Naive thymus-derived CD4-positive, alpha-beta T cell (primary cell): ENCODE results near the gene MUSTN1. TPM values are rescaled to one million over a fixed set of nuclear protein-coding genes. Genes with fewer than 3 reads are reported as not detected.

Experiments used
- ATAC-seq: fragments of 150-1000 bp; cut with Tn5 transposase; 2 replicates; pipeline ENCODE4 v1.10.0; 2021; ENCODE audit warnings: mild to moderate bottlenecking, moderate library complexity
- CTCF ChIA-PET: fragments of 350-600 bp; sonication (Branson Sonifier 250); formaldehyde crosslinking; loops from one replicate; lab custom pipeline; 2021; ENCODE audit warnings: antibody characterized with exemption; lab: Charles Lee
- POLR2A ChIA-PET: fragments of 350-600 bp; sonication (Branson Sonifier 250); formaldehyde crosslinking; loops from one replicate; lab custom pipeline; 2021; ENCODE audit warnings: antibody characterized with exemption, inconsistent platforms; lab: Charles Lee
- DNase-seq, 9 donors: peaks; one replicate each; pipeline versions ENCODE4 v3.0.0 to v3.0.0-alpha.2; 2020 to 2022; ENCODE audit warnings: mixed read lengths in 1 of 9
- H3K27ac ChIP-seq: one replicate; pipeline ENCODE4 v1.7.0; 2013; ENCODE audit warnings: mild to moderate bottlenecking, low read depth, low read length, moderate library complexity
- H3K27me3 ChIP-seq, 2 donors: one replicate each; pipeline ENCODE4 v1.7.0; 2013; ENCODE audit warnings: low read length in 2 of 2, mild to moderate bottlenecking in 2 of 2, moderate library complexity in 2 of 2; ENCODE audit not compliant: control insufficient read depth in 2 of 2, insufficient read depth in 2 of 2
- H3K36me3 ChIP-seq, 3 experiments: 1 replicate in 2 of 3; 2 replicates in 1 of 3; pipeline ENCODE4 v1.7.0; 2013; ENCODE audit warnings: low read length in 3 of 3, mild to moderate bottlenecking in 3 of 3, moderate library complexity in 1 of 3; ENCODE audit not compliant: insufficient read depth in 3 of 3, control insufficient read depth in 2 of 3
- H3K4me1 ChIP-seq, 2 donors: one replicate each; pipeline ENCODE4 v1.7.0; 2013; ENCODE audit warnings: low read length in 2 of 2, mild to moderate bottlenecking in 2 of 2, moderate library complexity in 1 of 2; ENCODE audit not compliant: control insufficient read depth in 2 of 2, insufficient read depth in 2 of 2
- H3K4me3 ChIP-seq: 2 replicates; pipeline ENCODE4 v1.7.0; 2013; ENCODE audit warnings: mild to moderate bottlenecking, low read length
- H3K9me3 ChIP-seq, 3 experiments: 1 replicate in 2 of 3; 2 replicates in 1 of 3; pipeline ENCODE4 v1.7.0; 2013; ENCODE audit warnings: low read length in 3 of 3; ENCODE audit not compliant: control insufficient read depth in 2 of 3
- H3K27ac Mint-ChIP-seq, 9 donors: one replicate each; pipeline ENCODE4 v1.8.0; 2020 to 2022; ENCODE audit warnings: mixed read lengths in 9 of 9, mild to moderate bottlenecking in 8 of 9, moderate library complexity in 5 of 9, inconsistent platforms in 2 of 9
- H3K27me3 Mint-ChIP-seq, 5 donors: one replicate each; pipeline ENCODE4 v1.8.0; 2021 to 2022; ENCODE audit warnings: mixed read lengths in 5 of 5, mild to moderate bottlenecking in 1 of 5
- H3K36me3 Mint-ChIP-seq, 5 donors: one replicate each; pipeline ENCODE4 v1.8.0; 2020 to 2022; ENCODE audit warnings: mixed read lengths in 5 of 5, mild to moderate bottlenecking in 3 of 5, inconsistent platforms in 1 of 5
- H3K4me1 Mint-ChIP-seq, 7 donors: one replicate each; pipeline ENCODE4 v1.8.0; 2020 to 2022; ENCODE audit warnings: mixed read lengths in 7 of 7, mild to moderate bottlenecking in 3 of 7, inconsistent platforms in 1 of 7
- H3K4me3 Mint-ChIP-seq, 10 donors: one replicate each; pipeline ENCODE4 v1.8.0; 2020 to 2022; ENCODE audit warnings: mild to moderate bottlenecking in 10 of 10, mixed read lengths in 10 of 10, moderate library complexity in 6 of 10, inconsistent platforms in 2 of 10
- H3K9me3 Mint-ChIP-seq, 11 donors: one replicate each; pipeline ENCODE4 v1.8.0; 2020 to 2022; ENCODE audit warnings: mixed read lengths in 11 of 11, mild to moderate bottlenecking in 4 of 11, inconsistent platforms in 1 of 11, moderate library complexity in 1 of 11
- intact Hi-C, 2 donors: fragments of 100-400 bp; cut with micrococcal nuclease; formaldehyde crosslinking; loops; one replicate each; pipeline ENCODE4 v1.15.1; 2023
- polyA plus RNA-seq, 2 donors: library from polyadenylated mRNA; unstranded; fragments of 300-500 nt; fragmentation: Illumina TruSeq; gene quantifications; one replicate each; pipeline ENCODE4 v1.2.3, GENCODE V29; 2021
- total RNA-seq, 6 experiments: library from RNA in 5 of 6; stranded (reverse) in 5 of 6; gene quantifications; 1 replicate in 5 of 6; 2 replicates in 1 of 6; pipeline ENCODE4 v1.2.3 and lab custom pipeline; 2021 to 2026

Gene MUSTN1
- total and polyA plus RNA-seq, 7 experiments from 2014 or later, result 0.76 to 10.0 (median 2.6) TPM; not detected in 2

GRCh38 chr3:52817221-52817620 is 17.6 kb downstream of the MUSTN1 start:
- Histone ChIP-seq H3K4me1 (no peaks in the 10 kb centered on the region), H3K36me3 (no peaks in the 10 kb centered on the region), H3K4me3 (no peak overlapping the region), H3K9me3 (no peaks in the 10 kb centered on the region), H3K27ac (no peak overlapping the region), H3K27me3 (no peaks in the 10 kb centered on the region)
- DNase-seq (no peak), ATAC-seq (no peak)
- no peak overlapping the region for H3K4me3 Mint-ChIP-seq
- H3K27ac Mint-ChIP-seq, result peak overlapping the region in 1 of 9 donors; percentile 25
- peaks cover 0 to 3% (median 0%) of the 10 kb centered on the region in 5 donors for H3K36me3 Mint-ChIP-seq
- ChIA-PET POLR2A (no interaction called here), CTCF (no interaction called here)
- intact Hi-C loops, result no loop called here
- H3K4me1 Mint-ChIP-seq, result peaks cover 0 to 2% (median 0%) of the 10 kb centered on the region in 7 donors
- no peaks in the 10 kb centered on the region for H3K27me3 Mint-ChIP-seq
- H3K9me3 Mint-ChIP-seq, result no peaks in the 10 kb centered on the region

- peak overlapping the region in 2 of 9 donors; percentile 56 for H3K27ac Mint-ChIP-seq
- no peak for DNase-seq
- no peaks in the 10 kb centered on the region for H3K36me3 ChIP-seq
- CTCF ChIA-PET, result no interaction called here
- intact Hi-C loops, result no loop called here
- no peak overlapping the region for H3K27ac ChIP-seq
- H3K4me3 ChIP-seq, result no peak overlapping the region
- ATAC-seq, result no peak
- H3K4me3 Mint-ChIP-seq, result no peak overlapping the region
- H3K4me1 ChIP-seq, result no peaks in the 10 kb centered on the region
- peaks cover 0 to 2% (median 0%) of the 10 kb centered on the region in 7 donors for H3K4me1 Mint-ChIP-seq
- H3K27me3 Mint-ChIP-seq, result no peaks in the 10 kb centered on the region
- no peaks in the 10 kb centered on the region for H3K27me3 ChIP-seq
- POLR2A ChIA-PET, result no interaction called here
- H3K9me3 Mint-ChIP-seq, result no peaks in the 10 kb centered on the region
- no peaks in the 10 kb centered on the region for H3K9me3 ChIP-seq
- peaks cover 0 to 3% (median 0%) of the 10 kb centered on the region in 5 donors for H3K36me3 Mint-ChIP-seq
These were observed 18.2 kb downstream of the MUSTN1 start for GRCh38 chr3:52816654-52817053.

GRCh38 chr3:52816199-52816598 is 18.6 kb downstream of the MUSTN1 start:
- peaks cover 0 to 2% (median 0%) of the 10 kb centered on the region in 5 donors for H3K36me3 Mint-ChIP-seq
- Histone ChIP-seq H3K9me3 (no peaks in the 10 kb centered on the region), H3K4me3 (no peak overlapping the region), H3K27me3 (no peaks in the 10 kb centered on the region), H3K4me1 (no peaks in the 10 kb centered on the region), H3K27ac (no peak overlapping the region), H3K36me3 (no peaks in the 10 kb centered on the region)
- ATAC-seq, result no peak
- H3K4me1 Mint-ChIP-seq, result peaks cover 0 to 3% (median 0%) of the 10 kb centered on the region in 7 donors
- no peaks in the 10 kb centered on the region for H3K9me3 Mint-ChIP-seq
- no peak for DNase-seq
- intact Hi-C loops, result no loop called here
- CTCF ChIA-PET, result no interaction called here
- no peak overlapping the region for H3K4me3 Mint-ChIP-seq
- no peaks in the 10 kb centered on the region for H3K27me3 Mint-ChIP-seq
- POLR2A ChIA-PET, result no interaction called here
- peak overlapping the region in 1 of 9 donors; percentile 56 for H3K27ac Mint-ChIP-seq

- Mint-ChIP-seq H3K4me1 (peaks cover 5 to 9% (median 7%) of the 10 kb centered on the region in 7 donors), H3K27me3 (no peaks in the 10 kb centered on the region), H3K4me3 (no peak overlapping the region), H3K9me3 (no peaks in the 10 kb centered on the region), H3K27ac (no peak overlapping the region), H3K36me3 (no peaks in the 10 kb centered on the region)
- intact Hi-C loops, result no loop called here
- ATAC-seq (no peak), DNase-seq (no peak)
- ChIA-PET CTCF (no interaction called here), POLR2A (no interaction called here)
- H3K36me3 ChIP-seq, result no peaks in the 10 kb centered on the region
- H3K27me3 ChIP-seq, result no peaks in the 10 kb centered on the region
- no peaks in the 10 kb centered on the region for H3K4me1 ChIP-seq
- H3K27ac ChIP-seq, result no peak overlapping the region
- H3K4me3 ChIP-seq, result no peak overlapping the region
- H3K9me3 ChIP-seq, result no peaks in the 10 kb centered on the region
These were observed 21.0 kb downstream of the MUSTN1 start for GRCh38 chr3:52813810-52814209.

GRCh38 chr3:52811452-52812011 is 23.3 kb downstream of the MUSTN1 start:
- Histone ChIP-seq H3K4me1 (no peaks in the 10 kb centered on the region), H3K36me3 (no peaks in the 10 kb centered on the region), H3K4me3 (no peak overlapping the region), H3K27me3 (no peaks in the 10 kb centered on the region), H3K9me3 (no peaks in the 10 kb centered on the region), H3K27ac (no peak overlapping the region)
- intact Hi-C loops, result no loop called here
- Mint-ChIP-seq H3K27ac (peak overlapping the region in 3 of 9 donors; percentile 17 to 62 (median 21)), H3K4me3 (no peak overlapping the region), H3K9me3 (no peaks in the 10 kb centered on the region), H3K27me3 (no peaks in the 10 kb centered on the region), H3K4me1 (peaks cover 5 to 9% (median 7%) of the 10 kb centered on the region in 7 donors), H3K36me3 (no peaks in the 10 kb centered on the region)
- POLR2A ChIA-PET, result no interaction called here
- ATAC-seq (no peak), DNase-seq (no peak)
- CTCF ChIA-PET, result interaction anchor here (1.0 kb wide), 1 partner anchor 10 kb away, joined by 3 read pairs; no protein-coding TSS in a partner anchor

- CTCF ChIA-PET, result interaction anchor here (1.0 kb wide), 1 partner anchor 10 kb away, joined by 3 read pairs; no protein-coding TSS in a partner anchor
- no peaks in the 10 kb centered on the region for H3K9me3 ChIP-seq
- Mint-ChIP-seq H3K27ac (peak overlapping the region in 2 of 9 donors; percentile 19 to 62), H3K27me3 (no peaks in the 10 kb centered on the region), H3K4me3 (no peak overlapping the region), H3K36me3 (no peaks in the 10 kb centered on the region), H3K4me1 (peaks cover 5 to 9% (median 7%) of the 10 kb centered on the region in 7 donors), H3K9me3 (no peaks in the 10 kb centered on the region)
- H3K36me3 ChIP-seq, result no peaks in the 10 kb centered on the region
- H3K27ac ChIP-seq, result no peak overlapping the region
- H3K27me3 ChIP-seq, result no peaks in the 10 kb centered on the region
- no peak overlapping the region for H3K4me3 ChIP-seq
- H3K4me1 ChIP-seq, result no peaks in the 10 kb centered on the region
- POLR2A ChIA-PET, result no interaction called here
- no peak for DNase-seq
- intact Hi-C loops, result no loop called here
- ATAC-seq, result no peak
These were observed 23.9 kb downstream of the MUSTN1 start for GRCh38 chr3:52810923-52811322.
